ENCODE results near the gene UQCRQ.

Gene UQCRQ

GRCh38 chr5:132901036-132901435, 34.6 kb downstream of the UQCRQ start:
- H3K4me1 ChIP-seq (ENCODE audit: control insufficient read depth, insufficient read depth, low read length): no peaks in the 10 kb centered on the region
- no peak overlapping the region for H3K4me3 ChIP-seq (ENCODE audit: low read length)
- no peaks in the 10 kb centered on the region for H3K9me3 ChIP-seq (ENCODE audit: control insufficient read depth, low read length)
- H3K36me3 ChIP-seq (ENCODE audit: control insufficient read depth, insufficient read depth, low read length): no peaks in the 10 kb centered on the region
- H3K9ac ChIP-seq (ENCODE audit: low read length): no peak overlapping the region
- H3K27me3 ChIP-seq (ENCODE audit: control insufficient read depth, insufficient read depth, low read length): no peaks in the 10 kb centered on the region

- Histone ChIP-seq H3K4me1 (ENCODE audit: control insufficient read depth, insufficient read depth, low read length) (no peaks in the 10 kb centered on the region), H3K9ac (ENCODE audit: low read length) (no peak overlapping the region), H3K27me3 (ENCODE audit: control insufficient read depth, insufficient read depth, low read length) (no peaks in the 10 kb centered on the region), H3K9me3 (ENCODE audit: control insufficient read depth, low read length) (no peaks in the 10 kb centered on the region), H3K4me3 (ENCODE audit: low read length) (no peak overlapping the region), H3K36me3 (ENCODE audit: control insufficient read depth, insufficient read depth, low read length) (no peaks in the 10 kb centered on the region)
Measured at GRCh38 chr5:132901730-132902129, 35.3 kb downstream of the UQCRQ start.

GRCh38 chr5:132905938-132906337, 39.5 kb downstream of the UQCRQ start:
- Histone ChIP-seq H3K27me3 (ENCODE audit: control insufficient read depth, insufficient read depth, low read length) (no peaks in the 10 kb centered on the region), H3K4me3 (ENCODE audit: low read length) (no peak overlapping the region)

GRCh38 chr5:132907161-132907560, 40.7 kb downstream of the UQCRQ start:
- H3K27me3 ChIP-seq (ENCODE audit: control insufficient read depth, insufficient read depth, low read length): no peaks in the 10 kb centered on the region
- no peak overlapping the region for H3K4me3 ChIP-seq (ENCODE audit: low read length)
- no peaks in the 10 kb centered on the region for H3K9me3 ChIP-seq (ENCODE audit: control insufficient read depth, low read length)
- no peaks in the 10 kb centered on the region for H3K4me1 ChIP-seq (ENCODE audit: control insufficient read depth, insufficient read depth, low read length)
- no peak overlapping the region for H3K9ac ChIP-seq (ENCODE audit: low read length)
- H3K36me3 ChIP-seq (ENCODE audit: control insufficient read depth, insufficient read depth, low read length): no peaks in the 10 kb centered on the region

More at GRCh38 chr5:132905938-132906337, 39.5 kb downstream of the UQCRQ start:
- Histone ChIP-seq H3K36me3 (ENCODE audit: control insufficient read depth, insufficient read depth, low read length) (no peaks in the 10 kb centered on the region), H3K9ac (ENCODE audit: low read length) (no peak overlapping the region), H3K4me1 (ENCODE audit: control insufficient read depth, insufficient read depth, low read length) (no peaks in the 10 kb centered on the region), H3K9me3 (ENCODE audit: control insufficient read depth, low read length) (no peaks in the 10 kb centered on the region)

GRCh38 chr5:132909702-132910101, 43.3 kb downstream of the UQCRQ start:
- Histone ChIP-seq H3K36me3 (ENCODE audit: control insufficient read depth, insufficient read depth, low read length) (no peaks in the 10 kb centered on the region), H3K9me3 (ENCODE audit: control insufficient read depth, low read length) (no peaks in the 10 kb centered on the region)

GRCh38 chr5:132915681-132916080, 49.2 kb downstream of the UQCRQ start:
- Histone ChIP-seq H3K9ac (ENCODE audit: low read length) (no peak overlapping the region), H3K9me3 (ENCODE audit: control insufficient read depth, low read length) (no peaks in the 10 kb centered on the region), H3K36me3 (ENCODE audit: control insufficient read depth, insufficient read depth, low read length) (no peaks in the 10 kb centered on the region)

More at GRCh38 chr5:132909702-132910101, 43.3 kb downstream of the UQCRQ start:
- no peaks in the 10 kb centered on the region for H3K27me3 ChIP-seq (ENCODE audit: control insufficient read depth, insufficient read depth, low read length)
- no peaks in the 10 kb centered on the region for H3K4me1 ChIP-seq (ENCODE audit: control insufficient read depth, insufficient read depth, low read length)
- H3K9ac ChIP-seq (ENCODE audit: low read length): no peak overlapping the region
- no peak overlapping the region for H3K4me3 ChIP-seq (ENCODE audit: low read length)

GRCh38 chr5:132916086-132916485, 49.6 kb downstream of the UQCRQ start:
- Histone ChIP-seq H3K4me3 (ENCODE audit: low read length) (no peak overlapping the region), H3K9ac (ENCODE audit: low read length) (no peak overlapping the region), H3K9me3 (ENCODE audit: control insufficient read depth, low read length) (no peaks in the 10 kb centered on the region), H3K27me3 (ENCODE audit: control insufficient read depth, insufficient read depth, low read length) (no peaks in the 10 kb centered on the region), H3K4me1 (ENCODE audit: control insufficient read depth, insufficient read depth, low read length) (no peaks in the 10 kb centered on the region), H3K36me3 (ENCODE audit: control insufficient read depth, insufficient read depth, low read length) (no peaks in the 10 kb centered on the region)

More at GRCh38 chr5:132915681-132916080, 49.2 kb downstream of the UQCRQ start:
- H3K27me3 ChIP-seq (ENCODE audit: control insufficient read depth, insufficient read depth, low read length): no peaks in the 10 kb centered on the region
- H3K4me1 ChIP-seq (ENCODE audit: control insufficient read depth, insufficient read depth, low read length): no peaks in the 10 kb centered on the region
- H3K4me3 ChIP-seq (ENCODE audit: low read length): no peak overlapping the region
